IPS DF 4.7 (cell line): ENCODE data around the gene CCDC78.

Experiments
- DNase-seq: peaks from one replicate; pipeline ENCODE4 v3.0.0-alpha.2; 2013; ENCODE audit warnings: low spot score; ENCODE audit errors: extremely low read depth

CCDC78 gene

DNA sequence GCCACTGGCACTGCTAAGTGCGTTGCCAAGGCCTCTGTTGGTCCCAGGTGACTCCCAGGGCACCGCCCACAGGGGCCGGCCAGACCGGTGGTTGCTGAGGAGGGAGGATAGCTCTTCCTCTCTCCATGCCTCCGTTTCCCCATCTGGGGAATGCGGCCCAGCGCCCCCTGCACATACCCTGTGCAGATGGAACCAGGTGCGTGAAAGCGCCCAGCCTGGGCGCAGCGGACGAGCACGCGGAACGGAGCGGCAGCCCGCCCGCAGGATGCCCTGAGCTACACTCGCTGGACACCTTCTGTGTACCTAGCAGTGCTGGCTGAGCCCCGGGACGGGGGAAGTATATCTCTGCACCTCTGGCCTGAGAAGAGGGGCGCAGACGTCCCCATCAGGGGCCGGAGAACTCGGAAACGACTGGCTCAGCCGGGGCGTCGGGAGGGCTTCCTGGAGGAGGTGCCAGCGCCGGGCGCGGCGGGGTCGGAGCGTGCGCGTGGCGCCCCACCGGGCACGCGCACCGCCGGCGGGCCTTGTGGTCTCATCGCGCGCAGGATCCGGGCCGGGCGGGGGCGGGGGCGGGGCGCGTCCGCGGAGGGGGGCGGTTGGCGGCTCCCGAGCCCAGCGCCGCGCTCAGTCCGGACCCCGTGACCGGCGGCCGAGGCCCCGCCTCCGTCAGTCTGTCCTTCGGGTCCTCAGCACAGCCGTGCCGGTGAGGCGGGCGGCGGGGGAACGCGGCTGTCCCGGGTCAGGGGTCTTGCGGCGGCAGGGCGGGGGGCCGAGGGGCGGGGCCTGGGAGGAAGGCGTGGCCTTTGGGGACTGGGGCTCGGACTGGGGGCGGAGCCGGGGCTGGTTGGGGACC lies at the start of gene CCDC78, which contains the start of gene HAGHL:
CCDC78 (minus strand) TSS at position 6 of the 853 bp plus-strand sequence. CDS start 76 bp downstream, outside the sequence.
HAGHL (plus strand) TSS at position 669 of the 853 bp plus-strand sequence. CDS start 404 bp downstream, outside the sequence.
- DNase-seq: no peak

DNA sequence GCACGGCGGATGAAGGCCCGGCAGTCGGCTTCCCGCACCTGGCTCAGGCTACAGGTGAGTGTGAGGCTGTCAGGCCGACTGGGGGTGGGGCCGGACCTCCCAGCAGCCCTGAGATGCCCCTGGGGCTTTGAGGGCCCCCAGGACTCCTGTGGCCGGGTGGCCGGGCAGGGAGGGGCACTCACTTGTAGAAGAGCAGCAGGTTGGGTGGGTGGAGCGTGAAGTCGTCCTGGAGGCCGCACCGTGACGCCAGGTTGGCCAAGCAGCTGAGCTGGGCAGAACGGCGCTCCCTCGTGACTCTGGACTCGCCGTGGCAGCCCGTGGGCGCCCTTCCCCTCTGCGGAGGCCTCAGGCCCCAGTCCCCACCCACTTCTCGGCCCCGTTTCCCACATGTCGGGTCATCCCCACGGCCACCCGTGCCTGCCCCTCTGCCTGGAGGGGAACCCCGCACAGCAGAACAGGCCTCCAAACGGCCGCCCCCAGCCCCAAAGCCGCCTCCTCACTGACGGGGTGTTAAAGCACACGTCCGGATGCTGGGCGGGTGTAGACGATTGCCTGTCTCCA lies 49.1 kb upstream of the CCDC78 start:
- DNase-seq: no peak

- DNase-seq: no peak
Measured at GRCh38 chr16:774086-775001, 48.1 kb upstream of the CCDC78 start.

DNA sequence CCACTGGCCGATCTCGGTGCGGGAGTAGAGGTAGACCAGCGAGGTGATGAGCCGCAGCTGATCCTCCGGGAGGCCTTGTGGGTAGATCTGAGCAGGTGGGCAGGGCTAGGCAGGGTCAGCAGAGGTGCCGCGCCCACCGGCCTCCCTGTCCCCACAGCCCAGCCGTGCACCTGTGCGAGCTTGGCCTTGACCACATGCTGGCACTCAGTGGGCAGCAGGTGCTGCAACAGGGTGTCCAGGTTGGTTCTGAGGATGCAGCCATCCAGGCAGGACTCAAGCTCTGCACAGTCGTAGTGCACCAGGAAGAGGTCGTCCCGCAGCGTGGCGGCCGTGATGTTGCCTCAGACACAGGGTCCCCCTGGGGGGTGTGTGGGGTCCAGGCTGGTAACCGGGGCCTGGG lies 46.7 kb upstream of the CCDC78 start:
- no peak for DNase-seq

GRCh38 chr16:770411-770810 lies 44.2 kb upstream of the CCDC78 start:
- DNase-seq: no peak

- DNase-seq: no peak
Measured at GRCh38 chr16:769934-770333, 43.7 kb upstream of the CCDC78 start.

- DNase-seq: no peak
Measured at GRCh38 chr16:769184-769784, 43.0 kb upstream of the CCDC78 start.

GRCh38 chr16:768428-768827 lies 42.2 kb upstream of the CCDC78 start:
- DNase-seq: no peak

DNA sequence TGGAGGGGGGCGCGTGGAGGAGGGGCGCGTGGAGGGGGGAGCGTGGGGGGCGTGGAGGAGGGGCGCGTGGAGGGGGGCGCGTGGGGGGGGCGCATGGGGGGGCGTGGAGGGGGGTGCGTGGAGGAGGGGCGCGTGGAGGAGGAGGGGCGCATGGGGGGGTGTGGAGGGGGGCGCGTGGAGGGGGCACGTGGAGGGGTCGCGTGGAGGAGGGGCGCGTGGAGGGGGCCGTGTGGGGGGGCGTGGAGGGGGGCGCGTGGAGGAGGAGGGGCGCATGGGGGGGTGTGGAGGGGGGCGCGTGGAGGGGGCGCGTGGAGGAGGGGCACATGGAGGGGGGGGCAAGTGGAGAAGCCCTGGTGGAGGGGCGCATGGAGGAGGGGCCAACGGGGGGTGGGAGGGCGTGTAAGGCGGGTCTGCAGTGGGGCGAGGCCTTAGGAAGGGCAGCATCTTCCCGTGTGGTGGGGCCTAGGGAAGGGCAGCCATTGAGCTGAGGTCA lies 41.5 kb upstream of the CCDC78 start:
- no peak for DNase-seq

DNA sequence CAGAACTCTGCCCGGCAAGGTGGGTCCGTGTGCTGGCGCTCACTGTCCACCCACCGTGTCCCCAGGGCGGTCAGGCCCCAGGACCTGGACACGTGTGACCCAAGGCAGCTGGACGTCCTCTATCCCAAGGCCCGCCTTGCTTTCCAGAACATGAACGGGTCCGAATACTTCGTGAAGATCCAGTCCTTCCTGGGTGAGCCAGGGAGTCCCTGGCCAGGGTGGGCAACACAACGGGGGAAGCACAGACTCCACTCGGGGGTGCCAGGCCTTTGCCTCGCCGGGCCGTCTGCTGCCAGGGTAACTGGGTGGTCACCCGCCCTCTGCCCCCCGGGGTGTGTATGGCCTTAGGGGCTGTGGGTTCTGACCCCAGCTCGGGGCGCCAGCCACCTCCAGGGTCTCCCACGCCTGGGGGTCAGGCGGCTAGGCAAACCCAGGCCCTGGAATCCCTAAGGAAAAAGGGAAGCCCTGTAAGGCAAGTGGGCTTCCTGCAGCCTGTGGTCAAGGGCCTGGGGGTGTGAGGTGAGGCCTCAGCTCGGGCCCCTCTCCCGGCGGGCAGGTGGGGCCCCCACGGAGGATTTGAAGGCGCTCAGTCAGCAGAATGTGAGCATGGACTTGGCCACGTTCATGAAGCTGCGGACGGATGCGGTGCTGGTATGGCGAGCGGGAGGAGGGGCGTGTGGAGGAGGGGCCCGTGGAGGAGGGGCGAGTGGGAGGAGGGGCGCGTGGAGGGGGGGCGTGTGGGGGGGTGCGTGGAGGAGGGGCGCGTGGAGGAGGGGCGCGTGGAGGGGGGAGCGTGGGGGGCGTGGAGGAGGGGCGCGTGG lies 40.8 kb upstream of the CCDC78 start:
- no peak for DNase-seq

- DNase-seq: no peak
Measured at GRCh38 chr16:766008-766819, 40.0 kb upstream of the CCDC78 start.

- DNase-seq: no peak
Measured at GRCh38 chr16:765488-765865, 39.2 kb upstream of the CCDC78 start.

DNA sequence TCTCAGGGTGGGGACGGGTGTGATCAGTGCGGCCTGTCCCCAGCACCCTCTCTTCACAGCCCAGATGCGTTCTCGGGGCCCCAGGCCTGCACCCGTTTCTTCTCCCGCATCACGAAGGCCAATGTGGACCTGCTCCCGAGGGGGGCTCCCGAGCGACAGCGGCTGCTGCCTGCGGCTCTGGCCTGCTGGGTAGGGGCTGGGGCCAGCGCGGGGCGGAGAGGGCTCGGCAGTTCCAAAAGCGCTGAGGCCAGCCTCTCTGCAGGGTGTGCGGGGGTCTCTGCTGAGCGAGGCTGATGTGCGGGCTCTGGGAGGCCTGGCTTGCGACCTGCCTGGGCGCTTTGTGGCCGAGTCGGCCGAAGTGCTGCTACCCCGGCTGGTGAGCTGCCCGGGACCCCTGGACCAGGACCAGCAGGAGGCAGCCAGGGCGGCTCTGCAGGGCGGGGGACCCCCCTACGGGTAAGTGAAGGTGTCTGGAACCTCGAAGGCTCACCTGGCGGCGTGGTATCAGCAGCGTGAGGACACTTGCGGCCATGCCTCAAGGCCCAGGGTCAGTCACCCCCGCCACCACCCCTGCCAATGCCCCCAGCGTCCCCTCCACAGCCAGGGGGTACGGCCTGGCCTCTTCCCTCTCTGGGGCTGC lies 38.7 kb upstream of the CCDC78 start:
- no peak for DNase-seq

DNA sequence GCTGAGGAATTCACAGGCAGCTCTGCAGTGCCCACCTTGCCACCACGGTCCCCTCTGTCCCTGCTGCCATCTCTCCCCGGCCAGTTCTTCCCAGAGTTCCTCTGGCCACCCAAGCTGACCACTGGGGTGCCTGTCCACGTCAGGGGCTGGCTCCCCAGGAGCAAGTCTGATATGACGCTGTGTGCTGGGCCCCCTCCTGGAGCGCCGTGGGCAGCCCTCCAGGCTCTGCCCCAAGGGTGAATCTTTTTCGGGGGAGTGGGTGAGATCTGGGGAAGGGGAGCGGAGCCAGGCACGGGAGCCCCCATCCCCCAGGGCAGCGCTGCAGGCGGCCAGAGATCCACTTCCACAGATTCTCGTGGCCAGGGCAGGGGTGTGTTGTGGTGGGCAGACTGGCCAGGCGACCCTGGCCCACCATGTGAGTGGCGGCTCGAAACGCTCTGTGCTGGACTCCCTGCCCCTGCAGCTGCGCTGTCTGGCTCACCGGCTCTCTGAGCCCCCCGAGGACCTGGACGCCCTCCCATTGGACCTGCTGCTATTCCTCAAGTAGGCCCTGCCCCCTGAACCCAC lies 38.0 kb upstream of the CCDC78 start:
- DNase-seq: no peak

- no peak for DNase-seq
Measured at GRCh38 chr16:763369-764183, 37.3 kb upstream of the CCDC78 start.

GRCh38 chr16:762595-763268 lies 36.5 kb upstream of the CCDC78 start:
- no peak for DNase-seq
